ENCODE measurements around the gene ART5.

ART5 gene, protein sequence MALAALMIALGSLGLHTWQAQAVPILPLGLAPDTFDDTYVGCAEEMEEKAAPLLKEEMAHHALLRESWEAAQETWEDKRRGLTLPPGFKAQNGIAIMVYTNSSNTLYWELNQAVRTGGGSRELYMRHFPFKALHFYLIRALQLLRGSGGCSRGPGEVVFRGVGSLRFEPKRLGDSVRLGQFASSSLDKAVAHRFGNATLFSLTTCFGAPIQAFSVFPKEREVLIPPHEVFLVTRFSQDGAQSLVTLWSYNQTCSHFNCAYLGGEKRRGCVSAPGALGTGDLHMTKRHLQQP

DNA sequence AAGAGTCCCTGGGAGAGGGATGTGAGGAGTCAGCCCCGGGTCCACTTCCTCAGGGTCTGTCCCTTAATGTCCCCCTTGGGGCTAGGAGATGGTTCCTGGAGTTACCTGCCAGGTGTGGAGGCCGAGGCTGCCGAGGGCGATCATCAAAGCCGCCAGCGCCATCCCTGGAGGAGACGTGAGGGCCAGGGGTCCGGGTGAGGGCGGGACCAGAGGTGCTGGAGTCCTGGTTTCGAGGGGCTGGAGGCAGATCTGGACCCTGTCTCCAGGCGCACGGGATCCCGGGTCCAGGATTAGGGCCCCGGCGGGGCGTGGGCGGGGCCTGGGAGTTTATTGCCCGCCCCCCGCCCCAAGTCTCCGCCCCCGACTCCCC, at the start of gene ART5:
TSS of gene ART5 (minus strand) at position 292 of the 370 bp plus-strand sequence. CDS start at position 162, 130 bp downstream.
- H3K4me1 Mint-ChIP-seq, result peaks cover 13% of the 10 kb centered on the region
- H3K9me3 Mint-ChIP-seq, result no peaks in the 10 kb centered on the region
- peak; percentile 4 for ATAC-seq
- H3K4me3 Mint-ChIP-seq, result peak within 1 kb of the TSS; percentile 65
- peak within 1 kb of the TSS; percentile 75 for H3K27ac Mint-ChIP-seq
- no peaks in the 10 kb centered on the region for H3K36me3 Mint-ChIP-seq
- no peak for DNase-seq (ENCODE audit: low spot score in 2 of 2)

DNA sequence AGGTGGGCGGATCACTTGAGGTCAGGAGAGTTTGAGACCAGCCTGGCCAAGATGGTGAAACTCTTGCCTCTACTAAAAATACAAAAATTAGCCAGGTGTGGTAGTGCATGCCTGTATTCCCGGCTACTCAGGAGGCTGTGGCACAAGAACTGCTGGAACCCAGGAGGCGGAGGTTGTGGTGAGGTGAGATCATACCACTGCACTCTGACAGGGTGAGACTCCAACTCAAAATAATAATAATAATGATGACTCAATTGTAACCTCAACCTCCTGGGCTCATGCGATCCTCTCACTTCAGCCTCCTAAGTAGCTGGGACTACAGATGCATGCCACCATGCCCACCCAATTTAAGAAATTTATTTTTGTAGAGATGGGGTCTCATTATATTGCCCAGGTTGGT, 45.0 kb upstream of the ART5 start:
- DNase-seq (ENCODE audit: low spot score in 2 of 2), result no peak
- Mint-ChIP-seq H3K4me3 (no peak overlapping the region), H3K9me3 (no peaks in the 10 kb centered on the region), H3K4me1 (no peaks in the 10 kb centered on the region), H3K36me3 (peaks cover 100% of the 10 kb centered on the region), H3K27ac (no peak overlapping the region)
- no peak for ATAC-seq

DNA sequence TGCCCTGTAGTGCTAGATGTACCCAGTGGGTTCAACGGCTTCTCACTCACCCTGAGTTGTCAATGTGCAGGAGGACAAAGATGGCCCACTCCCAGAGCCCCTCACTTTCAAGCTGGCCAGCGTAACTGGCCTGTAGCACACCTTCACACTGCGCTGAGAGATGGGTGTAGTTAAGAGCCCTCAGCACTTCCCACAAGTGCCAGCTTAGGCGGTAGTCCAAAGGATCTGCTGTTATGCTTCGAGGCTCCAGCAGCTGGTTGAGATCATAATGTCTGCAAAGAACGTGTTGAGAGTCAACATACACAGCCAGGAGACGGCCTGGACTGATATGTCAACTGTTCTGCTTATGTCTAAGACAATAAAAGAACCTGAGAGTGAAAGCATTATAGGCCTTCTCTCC, 44.1 kb upstream of the ART5 start:
- H3K9me3 Mint-ChIP-seq, result no peaks in the 10 kb centered on the region
- H3K4me1 Mint-ChIP-seq, result no peaks in the 10 kb centered on the region
- H3K27ac Mint-ChIP-seq, result no peak overlapping the region
- ATAC-seq (no peak), DNase-seq (ENCODE audit: low spot score in 2 of 2) (no peak)
- H3K36me3 Mint-ChIP-seq, result peaks cover 100% of the 10 kb centered on the region
- H3K4me3 Mint-ChIP-seq, result no peak overlapping the region

DNA sequence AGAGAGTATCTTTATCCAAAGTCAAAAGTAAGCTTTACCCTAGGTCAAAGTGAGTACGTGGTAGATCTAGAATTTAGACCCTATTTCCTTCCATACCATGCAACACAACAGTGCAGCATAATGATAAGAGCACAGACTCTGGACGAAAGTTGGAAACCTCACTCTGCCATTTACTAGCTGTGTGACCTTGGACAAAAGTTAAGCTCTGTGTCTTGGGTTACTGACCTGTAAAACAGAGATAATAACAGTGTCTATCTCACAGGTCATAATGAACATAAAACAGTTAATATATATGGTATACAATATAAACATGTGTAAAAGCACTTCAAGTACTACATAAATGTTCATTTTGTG, 43.0 kb upstream of the ART5 start:
- ATAC-seq, result no peak
- H3K36me3 Mint-ChIP-seq, result peaks cover 100% of the 10 kb centered on the region
- no peaks in the 10 kb centered on the region for H3K9me3 Mint-ChIP-seq
- no peak overlapping the region for H3K27ac Mint-ChIP-seq
- H3K4me3 Mint-ChIP-seq, result no peak overlapping the region
- DNase-seq (ENCODE audit: low spot score in 2 of 2), result no peak
- H3K4me1 Mint-ChIP-seq, result no peaks in the 10 kb centered on the region

DNA sequence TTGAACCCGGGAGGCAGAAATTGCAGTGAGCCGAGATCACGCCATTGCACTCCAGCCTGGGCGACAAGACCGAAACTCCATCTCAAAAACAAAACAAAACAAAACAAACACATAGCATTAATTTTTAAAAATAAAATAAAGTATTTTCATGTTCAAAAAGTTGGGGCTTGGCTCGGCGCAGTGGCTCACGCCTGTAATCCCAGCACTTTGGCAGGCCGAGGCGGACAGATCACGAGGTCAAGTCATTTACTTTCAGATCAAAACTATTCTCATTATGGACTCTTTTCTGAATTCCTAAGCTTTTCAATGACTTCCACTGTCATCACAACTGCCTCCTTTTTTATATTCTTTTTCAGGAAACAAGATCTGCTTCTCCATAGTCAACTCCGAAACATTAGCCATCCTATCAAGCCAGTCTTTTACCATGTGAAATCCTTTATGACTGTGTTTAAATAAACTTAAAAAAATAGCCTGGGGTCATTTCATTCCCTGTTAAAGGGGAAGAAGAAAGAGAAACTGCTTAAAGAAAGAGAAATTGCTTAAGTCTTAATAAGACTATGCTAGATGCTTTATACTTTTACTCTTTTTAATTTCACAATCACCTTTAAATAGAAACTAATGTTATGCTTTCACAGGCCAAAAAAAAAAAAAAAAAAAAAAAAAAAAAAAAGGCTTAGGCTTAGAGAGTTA, 42.5 kb upstream of the ART5 start:
- DNase-seq (ENCODE audit: low spot score in 2 of 2) (no peak), ATAC-seq (no peak)
- Mint-ChIP-seq H3K9me3 (no peaks in the 10 kb centered on the region), H3K4me3 (no peak overlapping the region), H3K4me1 (no peaks in the 10 kb centered on the region), H3K36me3 (peaks cover 100% of the 10 kb centered on the region), H3K27ac (no peak overlapping the region)

DNA sequence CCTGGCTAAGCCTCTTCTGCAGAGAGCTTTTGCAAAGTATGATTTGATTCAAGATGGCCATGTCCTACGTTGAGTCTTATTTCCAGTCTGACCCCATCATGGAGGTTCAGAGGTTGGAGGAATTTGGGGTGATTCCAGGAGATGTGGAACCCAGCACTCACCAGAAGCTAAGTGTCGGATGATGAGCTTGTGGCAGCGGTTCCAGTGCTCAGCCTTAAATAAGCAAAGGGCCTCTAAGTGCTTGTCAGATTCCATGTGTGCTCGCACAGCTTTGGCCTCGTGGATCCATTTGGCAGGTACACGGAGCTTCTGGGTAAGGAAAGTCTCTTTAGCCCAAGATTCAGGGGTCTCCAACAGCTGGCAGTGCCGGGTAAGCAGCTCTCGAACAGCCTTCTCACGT, 41.2 kb upstream of the ART5 start:
- H3K4me1 Mint-ChIP-seq, result no peaks in the 10 kb centered on the region
- DNase-seq (ENCODE audit: low spot score in 2 of 2) (no peak), ATAC-seq (no peak)
- H3K4me3 Mint-ChIP-seq, result no peak overlapping the region
- H3K36me3 Mint-ChIP-seq, result peaks cover 100% of the 10 kb centered on the region
- no peak overlapping the region for H3K27ac Mint-ChIP-seq
- no peaks in the 10 kb centered on the region for H3K9me3 Mint-ChIP-seq

DNA sequence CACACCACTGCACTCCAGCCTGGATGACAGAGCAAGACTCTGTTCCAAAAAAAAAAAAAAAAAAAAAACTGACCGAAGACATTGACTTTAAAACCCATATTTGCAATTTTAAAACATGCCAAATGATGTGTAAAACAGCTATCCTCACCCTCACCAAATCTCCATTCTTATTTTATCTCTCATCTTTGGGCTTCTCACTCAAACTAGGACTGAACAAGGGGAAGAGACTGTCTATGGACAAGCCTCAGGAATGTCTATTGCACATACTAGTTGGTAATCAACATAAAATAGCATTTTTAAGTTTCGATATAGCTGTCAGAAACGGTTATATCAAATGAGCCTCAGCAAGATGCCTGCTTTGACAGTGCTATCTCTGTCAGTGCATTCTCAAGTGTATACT, 37.3 kb upstream of the ART5 start:
- DNase-seq (ENCODE audit: low spot score in 2 of 2) (no peak), ATAC-seq (no peak)
- Mint-ChIP-seq H3K9me3 (no peaks in the 10 kb centered on the region), H3K4me1 (no peaks in the 10 kb centered on the region), H3K27ac (peak overlapping the region; percentile 76), H3K36me3 (peaks cover 99% of the 10 kb centered on the region), H3K4me3 (no peak overlapping the region)

DNA sequence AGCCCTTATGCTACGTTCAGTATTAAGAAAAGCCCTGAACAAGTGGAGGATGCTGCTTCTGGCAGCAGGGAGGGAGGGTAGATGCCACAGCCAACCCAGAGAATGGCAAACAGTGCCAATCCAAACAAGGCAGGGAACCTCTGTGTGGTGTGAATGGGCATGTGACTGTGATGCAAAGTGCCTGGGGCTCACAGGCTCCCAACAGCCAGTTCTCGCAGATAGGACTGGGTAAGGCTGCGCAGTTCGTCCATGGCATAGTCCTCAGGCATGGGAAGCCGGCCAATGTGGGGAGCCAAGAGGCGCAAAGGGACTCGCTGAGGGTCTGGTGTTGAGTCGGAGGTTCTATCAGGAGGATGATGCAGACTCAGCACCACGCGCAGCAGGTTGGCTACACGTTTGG, 34.2 kb upstream of the ART5 start:
- no peak for DNase-seq (ENCODE audit: low spot score in 2 of 2)
- no peaks in the 10 kb centered on the region for H3K9me3 Mint-ChIP-seq
- H3K27ac Mint-ChIP-seq, result peak overlapping the region; percentile 48
- H3K36me3 Mint-ChIP-seq, result peaks cover 90% of the 10 kb centered on the region
- H3K4me3 Mint-ChIP-seq, result no peak overlapping the region
- no peak for ATAC-seq
- no peaks in the 10 kb centered on the region for H3K4me1 Mint-ChIP-seq

DNA sequence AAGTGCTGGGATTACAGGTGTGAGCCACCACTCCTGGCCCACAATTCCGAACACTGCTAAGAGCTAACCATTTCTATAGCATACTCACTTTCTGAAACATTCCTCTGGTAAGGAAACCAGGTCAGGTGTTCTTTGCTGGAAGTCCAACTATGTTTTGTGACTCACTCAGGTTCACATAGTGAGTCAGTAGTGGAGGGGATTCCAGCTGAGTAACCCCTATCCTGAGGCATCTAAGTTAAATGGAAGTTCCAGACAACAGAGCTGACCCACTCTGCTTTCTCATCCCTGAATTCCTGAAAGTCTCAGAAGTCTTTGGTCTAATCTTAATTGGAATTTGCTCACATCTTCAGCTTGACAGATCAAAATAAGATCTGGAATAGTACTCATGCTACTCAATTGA, 32.4 kb upstream of the ART5 start:
- Mint-ChIP-seq H3K36me3 (peaks cover 78% of the 10 kb centered on the region), H3K4me1 (no peaks in the 10 kb centered on the region), H3K9me3 (no peaks in the 10 kb centered on the region), H3K4me3 (no peak overlapping the region), H3K27ac (peak overlapping the region; percentile 40)
- no peak for ATAC-seq
- DNase-seq (ENCODE audit: low spot score in 2 of 2), result no peak

DNA sequence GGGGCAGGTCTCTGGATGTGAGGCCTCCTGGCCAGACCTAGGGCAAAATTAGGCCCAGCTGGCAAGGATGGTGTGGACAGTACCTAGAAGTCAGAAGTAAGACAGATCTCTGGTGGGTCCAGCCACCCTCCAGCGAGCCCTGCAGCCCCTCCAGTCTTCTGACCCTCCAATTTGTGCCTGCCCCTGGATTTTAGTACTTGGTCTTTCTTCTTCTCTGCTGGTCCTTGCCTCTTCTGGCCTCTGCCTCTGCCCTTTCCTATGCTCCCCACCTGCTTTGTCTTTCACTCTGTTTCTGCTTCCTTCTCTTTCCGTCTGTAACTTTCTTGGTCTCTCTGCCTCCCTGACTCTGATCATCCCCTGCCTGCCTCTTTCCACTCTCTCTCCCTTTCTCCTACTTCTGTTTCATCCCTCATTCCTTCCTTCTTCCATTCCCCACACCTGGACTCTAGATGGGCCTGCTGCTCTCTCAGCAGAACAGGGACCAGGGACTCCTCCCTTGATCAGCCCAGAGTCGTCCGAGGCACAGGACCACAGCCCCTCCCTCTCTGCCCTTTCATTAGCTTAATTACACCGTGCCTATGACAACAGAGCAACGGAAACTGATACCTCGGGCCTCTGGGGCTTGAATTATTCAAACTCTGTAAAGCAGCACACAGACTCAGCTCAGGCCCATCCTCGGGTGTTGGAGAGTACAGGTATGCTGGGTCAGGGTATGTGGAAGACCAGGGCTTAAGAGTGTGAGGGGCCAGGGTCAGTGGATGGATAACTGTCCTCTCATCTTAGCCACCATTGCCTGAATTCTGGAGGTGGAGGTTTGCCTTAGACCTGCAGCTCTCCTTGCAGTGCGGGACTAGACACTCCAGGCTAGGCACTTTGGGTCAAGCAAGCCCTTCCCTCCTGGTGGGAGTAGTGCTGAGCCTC, 29.8 kb upstream of the ART5 start, which contains the start of gene CHRNA10:
TSS of gene CHRNA10 (minus strand) at position 51 of the 921 bp plus-strand sequence. CDS start 72 bp downstream, outside the sequence.
- H3K27ac Mint-ChIP-seq, result peak within 1 kb of the TSS; percentile 71
- DNase-seq (ENCODE audit: low spot score in 2 of 2), result no peak
- H3K9me3 Mint-ChIP-seq, result no peaks in the 10 kb centered on the region
- no peaks in the 10 kb centered on the region for H3K4me1 Mint-ChIP-seq
- ATAC-seq, result no peak
- no peak within 1 kb of the TSS for H3K4me3 Mint-ChIP-seq
- H3K36me3 Mint-ChIP-seq, result peaks cover 57% of the 10 kb centered on the region

DNA sequence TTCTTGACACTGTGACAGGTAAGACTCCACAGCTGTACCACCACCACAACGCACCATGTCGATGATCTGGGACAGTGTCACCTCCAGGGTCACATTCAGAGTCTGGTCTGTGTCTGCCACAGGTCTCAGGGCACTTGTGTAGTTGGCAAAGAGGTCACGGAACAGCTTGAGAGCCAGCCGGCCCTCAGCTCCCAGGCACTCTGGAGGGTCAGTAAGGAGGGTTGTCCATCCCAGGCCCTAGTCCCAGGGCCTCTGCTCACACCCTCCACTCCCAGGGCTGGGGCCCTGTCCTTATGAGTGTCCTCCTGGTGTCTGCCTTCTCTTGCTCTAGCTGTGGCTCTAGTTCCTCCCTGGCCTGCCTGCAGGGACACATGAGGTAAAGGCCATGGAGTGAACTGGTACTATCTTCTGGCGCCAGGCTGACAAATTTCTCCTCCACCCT, 28.0 kb upstream of the ART5 start:
- no peak for DNase-seq (ENCODE audit: low spot score in 2 of 2)
- Mint-ChIP-seq H3K9me3 (no peaks in the 10 kb centered on the region), H3K36me3 (peaks cover 50% of the 10 kb centered on the region), H3K4me3 (no peak overlapping the region), H3K4me1 (no peaks in the 10 kb centered on the region), H3K27ac (peak overlapping the region; percentile 56)
- no peak for ATAC-seq

DNA sequence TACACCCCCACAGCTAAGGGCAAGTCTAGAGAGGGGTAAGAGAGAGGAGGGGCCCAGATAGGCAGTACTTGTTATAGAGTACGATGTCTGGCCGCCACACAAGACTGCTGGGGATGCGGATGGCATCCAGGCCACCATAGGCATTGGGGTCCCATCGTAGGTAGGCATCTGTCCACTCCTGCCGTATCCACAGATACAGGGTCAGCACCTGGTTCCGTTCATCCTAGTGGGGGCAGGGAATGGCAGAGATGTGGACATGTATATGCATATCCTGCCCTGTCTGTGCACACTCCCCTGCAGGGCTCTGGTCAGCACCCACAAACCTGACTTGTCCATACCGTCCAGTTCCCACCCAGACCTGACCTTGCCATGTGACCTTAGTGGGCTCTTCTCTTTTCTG, 27.3 kb upstream of the ART5 start:
- Mint-ChIP-seq H3K36me3 (peaks cover 44% of the 10 kb centered on the region), H3K27ac (peak overlapping the region; percentile 56), H3K4me1 (no peaks in the 10 kb centered on the region), H3K9me3 (no peaks in the 10 kb centered on the region), H3K4me3 (no peak overlapping the region)
- peak; percentile 7 for ATAC-seq
- no peak for DNase-seq (ENCODE audit: low spot score in 2 of 2)

DNA sequence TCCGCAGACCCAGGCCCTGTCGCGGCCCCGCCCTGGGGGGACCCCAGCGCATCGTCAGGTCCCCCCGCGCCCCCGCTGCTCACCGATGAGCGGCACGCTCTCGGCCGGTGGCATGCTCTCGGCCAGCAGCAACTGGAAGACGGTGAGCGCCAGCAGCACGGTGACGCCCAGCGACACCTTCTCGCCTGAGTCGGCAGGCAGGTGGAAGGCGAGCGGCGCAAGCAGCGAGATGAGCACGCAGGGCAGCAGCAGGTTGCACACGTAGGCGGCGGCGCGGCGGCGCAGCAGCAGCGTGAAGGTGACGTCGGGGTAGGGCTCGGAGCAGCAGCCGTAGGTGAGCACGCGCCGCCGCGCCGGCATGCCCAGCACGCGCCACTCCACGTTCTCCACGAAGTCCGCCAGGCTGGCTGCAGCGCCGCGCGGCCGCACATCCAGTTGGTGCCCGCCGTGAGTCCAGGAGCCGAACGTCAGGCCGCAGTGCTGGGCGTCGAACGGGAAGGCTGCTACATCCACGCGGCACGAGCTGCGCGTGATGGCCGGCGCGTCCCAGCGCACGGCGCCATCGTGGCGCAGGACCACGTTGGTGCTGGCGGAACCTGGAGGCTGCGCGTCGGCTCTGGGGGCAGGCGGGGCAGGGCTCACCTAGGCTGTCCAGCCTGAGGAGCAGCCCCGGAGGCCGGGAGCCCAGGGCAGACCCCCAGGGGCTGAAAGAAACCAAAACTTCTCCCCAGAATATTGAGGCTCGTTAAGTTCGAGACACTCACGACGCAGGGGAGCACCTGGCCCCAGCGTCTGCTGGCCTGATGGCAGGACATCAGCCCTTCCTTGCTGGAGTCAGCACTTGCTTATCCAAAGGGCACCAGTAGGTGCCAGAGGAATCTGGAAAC, 25.6 kb upstream of the ART5 start:
- DNase-seq (ENCODE audit: low spot score in 2 of 2), result no peak
- H3K36me3 Mint-ChIP-seq, result peaks cover 27% of the 10 kb centered on the region
- peaks cover 6% of the 10 kb centered on the region for H3K4me1 Mint-ChIP-seq
- no peak overlapping the region for H3K4me3 Mint-ChIP-seq
- no peak overlapping the region for H3K27ac Mint-ChIP-seq
- ATAC-seq, result no peak
- H3K9me3 Mint-ChIP-seq, result no peaks in the 10 kb centered on the region

DNA sequence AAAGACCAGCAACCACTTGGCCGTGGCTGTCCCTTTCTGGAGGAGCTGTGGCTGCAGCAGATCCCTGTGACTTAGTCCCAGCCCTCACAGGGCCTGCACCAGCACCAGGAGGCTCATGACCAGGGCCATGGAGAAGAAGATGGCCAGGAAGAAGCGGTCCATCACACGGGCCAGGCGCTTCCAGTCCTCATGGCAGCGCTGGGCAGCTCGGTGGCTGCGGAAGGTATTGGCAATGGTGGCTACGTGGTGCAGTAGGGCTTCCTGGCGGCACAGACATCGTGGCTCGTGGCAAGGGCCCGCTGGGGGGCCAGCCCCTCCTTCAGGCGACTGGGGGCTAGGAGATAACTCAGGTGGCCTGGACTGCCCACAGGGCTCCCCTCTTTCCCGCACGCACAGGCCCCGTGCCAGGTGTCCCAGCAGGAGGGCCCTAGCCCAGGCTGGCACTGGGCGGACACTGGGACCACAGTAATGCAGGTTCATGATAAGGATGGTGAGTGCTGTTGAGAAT, 24.3 kb upstream of the ART5 start:
- H3K27ac Mint-ChIP-seq, result no peak overlapping the region
- no peak for ATAC-seq
- H3K4me1 Mint-ChIP-seq, result peaks cover 6% of the 10 kb centered on the region
- H3K9me3 Mint-ChIP-seq, result no peaks in the 10 kb centered on the region
- peaks cover 23% of the 10 kb centered on the region for H3K36me3 Mint-ChIP-seq
- no peak for DNase-seq (ENCODE audit: low spot score in 2 of 2)
- no peak overlapping the region for H3K4me3 Mint-ChIP-seq
